Measurements from ENCODE around the gene DDR2. TPM values are rescaled to one million over a fixed set of nuclear protein-coding genes. Genes with fewer than 3 reads are reported as not detected.

The DDR2 gene
- total RNA-seq, 4 donors from 2014 or later = 40.9 to 88.8 (median 56.6) TPM

DNA sequence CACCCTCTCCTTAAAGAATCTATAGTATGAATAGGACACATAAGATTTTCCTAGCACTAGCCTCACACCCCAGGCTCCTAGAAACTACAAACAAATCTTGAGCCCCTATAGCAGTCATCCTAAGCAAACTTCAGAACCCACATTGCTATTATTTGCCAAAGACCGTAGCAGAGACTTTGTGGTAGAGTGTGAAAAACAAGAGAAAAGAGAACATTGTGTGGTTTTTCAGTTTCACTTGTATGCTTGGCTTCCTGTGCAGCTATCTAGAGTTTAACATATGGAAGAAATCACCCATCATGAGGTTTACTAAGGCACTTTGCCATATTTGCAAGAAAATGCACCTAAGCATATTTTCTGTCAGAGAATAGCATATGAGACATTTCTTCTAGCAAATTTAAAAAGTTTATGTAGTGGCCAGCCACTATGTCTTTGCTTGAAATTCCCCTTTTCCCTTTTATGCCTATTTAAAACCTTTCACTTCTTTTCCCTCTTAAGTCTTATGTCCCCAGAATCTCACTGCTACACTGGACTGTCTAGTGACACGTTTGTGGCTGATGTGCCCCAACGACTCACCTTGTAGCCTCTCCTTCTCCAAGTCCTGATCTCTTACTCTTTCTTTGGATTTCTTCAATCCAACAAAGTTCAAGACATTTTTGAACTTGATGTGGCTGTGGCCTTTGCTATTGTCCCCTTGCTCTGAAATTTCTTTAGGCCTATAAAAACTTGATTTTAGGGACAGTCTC lies 203.1 kb downstream of the DDR2 start:
- Histone ChIP-seq H3K4me3 (replicated peaks in 1 of 3) (no peak overlapping the region), H3K36me3 (no peaks in the 10 kb centered on the region), H3K4me1 (no peaks in the 10 kb centered on the region), H3K9me3 (no peaks in the 10 kb centered on the region), H3K27ac (no peak overlapping the region), H3K27me3 (no peaks in the 10 kb centered on the region)
- no peak for DNase-seq
- no peak for TF ChIP-seq POLR2A (IDR thresholded peaks at IDR 0.05)
- TF ChIP-seq, protein P1, sequence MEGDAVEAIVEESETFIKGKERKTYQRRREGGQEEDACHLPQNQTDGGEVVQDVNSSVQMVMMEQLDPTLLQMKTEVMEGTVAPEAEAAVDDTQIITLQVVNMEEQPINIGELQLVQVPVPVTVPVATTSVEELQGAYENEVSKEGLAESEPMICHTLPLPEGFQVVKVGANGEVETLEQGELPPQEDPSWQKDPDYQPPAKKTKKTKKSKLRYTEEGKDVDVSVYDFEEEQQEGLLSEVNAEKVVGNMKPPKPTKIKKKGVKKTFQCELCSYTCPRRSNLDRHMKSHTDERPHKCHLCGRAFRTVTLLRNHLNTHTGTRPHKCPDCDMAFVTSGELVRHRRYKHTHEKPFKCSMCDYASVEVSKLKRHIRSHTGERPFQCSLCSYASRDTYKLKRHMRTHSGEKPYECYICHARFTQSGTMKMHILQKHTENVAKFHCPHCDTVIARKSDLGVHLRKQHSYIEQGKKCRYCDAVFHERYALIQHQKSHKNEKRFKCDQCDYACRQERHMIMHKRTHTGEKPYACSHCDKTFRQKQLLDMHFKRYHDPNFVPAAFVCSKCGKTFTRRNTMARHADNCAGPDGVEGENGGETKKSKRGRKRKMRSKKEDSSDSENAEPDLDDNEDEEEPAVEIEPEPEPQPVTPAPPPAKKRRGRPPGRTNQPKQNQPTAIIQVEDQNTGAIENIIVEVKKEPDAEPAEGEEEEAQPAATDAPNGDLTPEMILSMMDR (IDR thresholded peaks at IDR 0.05) = no peak
- whole genome bisulfite sequencing, 2 donors = 53 to 70% methylated on average over 3 of the region's 3 CpGs
- intact Hi-C loops (cut with DNase I) = no loop called here

Small RNA genes within 50 kb of the gene (small RNA-seq; reads per million reads assigned to genes)
- gene RN7SL861P = not detected

Other genes starting within 250 kb of the DDR2 start
- not detected for gene SH2D1B, start 220.3 kb upstream of the DDR2 start, total RNA-seq
- 10 to 100 TPM; 44.3 to 62.0 (median 57.1) TPM for gene UHMK1, start 134.6 kb upstream of the DDR2 start, total RNA-seq
- 10 to 100 TPM; 39.2 to 84.7 (median 64.0) TPM for gene UAP1, start 70.7 kb upstream of the DDR2 start, total RNA-seq
- 10 to 100 TPM; 23.5 to 32.6 (median 26.3) TPM for gene HSD17B7, start 158.2 kb downstream of the DDR2 start, total RNA-seq
- gene CCDC190, start 228.7 kb downstream of the DDR2 start, total RNA-seq = under 1 TPM in 2 of 4 donors, not detected in 2; 0.40 to 0.89 TPM